Measurements from ENCODE around the gene MIGA2.
"Not testable (repeated sequence)": the region's sequence is repeated elsewhere in the genome, so short reads cannot be mapped to it uniquely, and the experiment has no call there.

Gene MIGA2

GRCh38 chr9:129036241-129036922, at the start of gene MIGA2:
Gene MIGA2, plus strand, starts transcription at chr9:129036626. Its CDS starts 3,969 bp downstream, at chr9:129040595.
- peak; percentile 87 for DNase-seq

- DNase-seq = no peak
Observed at GRCh38 chr9:128986671-128987070, 49.8 kb upstream of the MIGA2 start.

GRCh38 chr9:128987805-128988204, 48.6 kb upstream of the MIGA2 start:
- DNase-seq = no peak

- DNase-seq = no peak
Observed at GRCh38 chr9:128992995-128993394, 43.4 kb upstream of the MIGA2 start.

GRCh38 chr9:128995791-128996190, 40.6 kb upstream of the MIGA2 start:
- no peak for DNase-seq

GRCh38 chr9:128998462-128998861, 38.0 kb upstream of the MIGA2 start:
- DNase-seq = no peak

- DNase-seq = no peak
Observed at GRCh38 chr9:128999581-129000206, 36.7 kb upstream of the MIGA2 start.

- no peak for DNase-seq
Observed at GRCh38 chr9:129001504-129002325, 34.7 kb upstream of the MIGA2 start.

GRCh38 chr9:129002992-129003391, 33.4 kb upstream of the MIGA2 start:
- no peak for DNase-seq

GRCh38 chr9:129004173-129004572, 32.3 kb upstream of the MIGA2 start:
- not testable (repeated sequence) for DNase-seq

GRCh38 chr9:129005336-129005997, 31.0 kb upstream of the MIGA2 start:
- DNase-seq = no peak

GRCh38 chr9:129006328-129007034, 29.9 kb upstream of the MIGA2 start:
- DNase-seq = no peak

GRCh38 chr9:129007035-129007765, 29.2 kb upstream of the MIGA2 start:
- no peak for DNase-seq

- no peak for DNase-seq
Observed at GRCh38 chr9:129007766-129008468, 28.5 kb upstream of the MIGA2 start.

- no peak for DNase-seq
Observed at GRCh38 chr9:129008469-129008965, 27.9 kb upstream of the MIGA2 start.

GRCh38 chr9:129008986-129009583, 27.3 kb upstream of the MIGA2 start:
- DNase-seq = no peak

GRCh38 chr9:129009584-129010141, 26.8 kb upstream of the MIGA2 start:
- no peak for DNase-seq

GRCh38 chr9:129010267-129010975, 26.0 kb upstream of the MIGA2 start:
- no peak for DNase-seq

GRCh38 chr9:129011170-129011569, 25.3 kb upstream of the MIGA2 start:
- no peak for DNase-seq

GRCh38 chr9:129011761-129012181, 24.7 kb upstream of the MIGA2 start:
- DNase-seq = no peak
